Right atrium auricular region (tissue), 2 donors: ENCODE measurements around the gene ADGRG1. TPM values are rescaled to one million over a fixed set of nuclear protein-coding genes. Genes with fewer than 3 reads are reported as not detected.

ENCODE experiments used
- DNase-seq: peaks from one replicate; pipeline ENCODE4 v3.0.0-alpha.2; 2019; ENCODE audit warnings: low spot score
- H3K27ac ChIP-seq, 2 donors: fragments of 200-600 bp; sonication (generic); 1 replicate in 1 of 2; 2 replicates in 1 of 2; pipeline ENCODE4 v1.5.1; 2016 to 2019
- H3K27me3 ChIP-seq, 2 donors: fragments of 200-600 bp; sonication (generic); one replicate each; pipeline versions ENCODE4 v1.5.1 to v1.6.0; 2017 to 2019
- H3K36me3 ChIP-seq: fragments of 200-600 bp; sonication (generic); one replicate; pipeline ENCODE4 v1.5.1; 2016
- H3K4me1 ChIP-seq, 2 donors: fragments of 200-600 bp; sonication (generic); one replicate each; pipeline versions ENCODE4 v1.5.1 to v1.6.0; 2017 to 2019
- H3K4me3 ChIP-seq, 2 donors: fragments of 200-600 bp; sonication (generic); 1 replicate in 1 of 2; 2 replicates in 1 of 2; pipeline ENCODE4 v1.5.1; 2017 to 2019; ENCODE audit warnings: mild to moderate bottlenecking in 1 of 2, moderate library complexity in 1 of 2
- H3K9me3 ChIP-seq, 2 donors: fragments of 200-600 bp; sonication (generic); one replicate each; pipeline ENCODE4 v1.5.1; 2019
- total RNA-seq, 2 donors: library from RNA; depleted of rRNA; stranded (reverse); fragments of >200 nt; gene quantifications; one replicate each; pipeline ENCODE4 v1.1.0, GENCODE V29; 2016
- TF ChIP-seq, protein P1 (sequence below), 2 donors: fragments of 200-600 bp; sonication (generic); IDR thresholded peaks; one replicate each; pipeline ENCODE4 v1.5.1; 2019; ENCODE audit warnings: antibody characterized with exemption in 2 of 2

ADGRG1 gene
- total RNA-seq, 2 donors from 2014 or later = 12.6 to 25.5 TPM

GRCh38 chr16:57628783-57629293 is 408 bp downstream of the ADGRG1 start:
- H3K9me3 ChIP-seq = no peaks in the 10 kb centered on the region
- H3K27me3 ChIP-seq = no peaks in the 10 kb centered on the region
- DNase-seq = no peak
- H3K36me3 ChIP-seq = no peaks in the 10 kb centered on the region
- H3K4me1 ChIP-seq = peaks cover 0 to 50% of the 10 kb centered on the region in 2 donors
- TF ChIP-seq, protein P1, sequence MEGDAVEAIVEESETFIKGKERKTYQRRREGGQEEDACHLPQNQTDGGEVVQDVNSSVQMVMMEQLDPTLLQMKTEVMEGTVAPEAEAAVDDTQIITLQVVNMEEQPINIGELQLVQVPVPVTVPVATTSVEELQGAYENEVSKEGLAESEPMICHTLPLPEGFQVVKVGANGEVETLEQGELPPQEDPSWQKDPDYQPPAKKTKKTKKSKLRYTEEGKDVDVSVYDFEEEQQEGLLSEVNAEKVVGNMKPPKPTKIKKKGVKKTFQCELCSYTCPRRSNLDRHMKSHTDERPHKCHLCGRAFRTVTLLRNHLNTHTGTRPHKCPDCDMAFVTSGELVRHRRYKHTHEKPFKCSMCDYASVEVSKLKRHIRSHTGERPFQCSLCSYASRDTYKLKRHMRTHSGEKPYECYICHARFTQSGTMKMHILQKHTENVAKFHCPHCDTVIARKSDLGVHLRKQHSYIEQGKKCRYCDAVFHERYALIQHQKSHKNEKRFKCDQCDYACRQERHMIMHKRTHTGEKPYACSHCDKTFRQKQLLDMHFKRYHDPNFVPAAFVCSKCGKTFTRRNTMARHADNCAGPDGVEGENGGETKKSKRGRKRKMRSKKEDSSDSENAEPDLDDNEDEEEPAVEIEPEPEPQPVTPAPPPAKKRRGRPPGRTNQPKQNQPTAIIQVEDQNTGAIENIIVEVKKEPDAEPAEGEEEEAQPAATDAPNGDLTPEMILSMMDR (IDR thresholded peaks at IDR 0.05) = no peak
- H3K4me3 ChIP-seq = peak overlapping the region; percentile 31 to 43
- peak overlapping the region; percentile 43 to 78 for H3K27ac ChIP-seq

DNA sequence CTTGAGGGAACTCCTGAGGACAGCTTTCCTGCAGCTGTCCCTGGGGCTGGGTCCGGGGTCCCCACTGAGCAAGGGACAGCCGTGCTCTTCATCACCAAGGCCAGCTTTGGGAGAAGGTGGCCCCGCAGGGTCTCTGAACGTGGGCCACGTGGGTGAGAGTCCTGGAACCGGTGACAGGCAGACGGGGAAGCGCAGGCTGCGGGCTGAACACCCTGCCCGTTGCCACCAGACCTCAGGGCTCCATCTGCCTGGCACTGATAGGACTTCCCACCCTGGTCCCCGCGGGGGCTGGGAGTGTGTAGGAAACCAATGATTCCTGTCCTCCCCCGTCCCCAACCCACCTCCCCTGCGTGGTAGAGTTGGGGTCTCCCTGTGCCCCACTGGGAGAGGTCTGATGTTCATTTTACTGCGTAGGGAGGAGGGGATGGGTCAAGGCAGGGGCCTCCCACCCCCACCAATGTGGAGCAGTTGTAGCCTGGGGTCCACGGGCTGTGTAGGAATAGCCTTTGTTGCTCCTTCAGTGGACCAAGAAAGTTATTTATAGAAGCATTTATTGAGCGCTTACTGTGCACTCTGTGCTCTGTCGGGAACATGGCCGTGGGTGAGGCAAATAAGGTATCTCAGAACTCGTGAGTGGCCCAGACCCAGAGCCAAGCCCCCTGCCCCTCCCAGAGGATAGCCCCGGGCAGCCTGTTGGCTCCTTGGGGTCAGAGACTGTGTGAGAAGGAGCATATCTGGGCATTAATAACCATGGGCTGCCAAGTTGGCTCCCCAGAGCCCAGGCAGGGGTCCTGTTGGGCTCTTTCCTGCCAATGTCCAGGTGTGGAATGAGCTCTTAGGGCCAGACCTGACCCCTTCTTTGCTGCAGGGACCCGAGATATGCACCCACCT is 1.3 kb downstream of the ADGRG1 start:
- Histone ChIP-seq H3K27me3 (no peaks in the 10 kb centered on the region), H3K36me3 (no peaks in the 10 kb centered on the region), H3K9me3 (no peaks in the 10 kb centered on the region), H3K4me3 (peak overlapping the region; percentile 31 to 43), H3K27ac (peak overlapping the region; percentile 43 to 78), H3K4me1 (peaks cover 0 to 50% of the 10 kb centered on the region in 2 donors)
- TF ChIP-seq, protein P1 (IDR thresholded peaks at IDR 0.05) = no peak
- DNase-seq = no peak

DNA sequence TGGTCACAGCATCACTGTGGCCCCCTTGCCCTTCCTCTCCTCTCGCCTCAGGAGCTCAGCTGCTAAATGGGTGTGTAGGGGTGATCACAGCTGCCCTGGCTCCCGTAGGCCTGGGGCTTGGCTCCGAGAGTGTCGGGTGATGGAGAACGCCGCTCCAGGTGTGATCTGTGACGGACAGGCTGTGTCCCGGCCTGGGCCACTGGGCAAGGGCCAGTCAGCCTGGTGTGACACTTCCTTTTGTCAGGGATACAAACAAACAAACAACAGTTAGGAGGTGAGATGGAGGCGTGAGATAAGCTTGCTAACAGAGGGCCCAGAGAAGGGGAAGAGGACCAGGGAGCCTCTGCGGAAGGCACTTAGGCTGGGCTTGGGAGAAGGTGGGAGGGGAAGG is 2.0 kb downstream of the ADGRG1 start:
- Histone ChIP-seq H3K4me3 (peak overlapping the region; percentile 31 to 43), H3K9me3 (no peaks in the 10 kb centered on the region), H3K36me3 (no peaks in the 10 kb centered on the region), H3K4me1 (peaks cover 0 to 50% of the 10 kb centered on the region in 2 donors), H3K27ac (peak overlapping the region; percentile 43 to 78), H3K27me3 (no peaks in the 10 kb centered on the region)
- no peak for DNase-seq
- TF ChIP-seq, protein P1 (IDR thresholded peaks at IDR 0.05) = no peak

DNA sequence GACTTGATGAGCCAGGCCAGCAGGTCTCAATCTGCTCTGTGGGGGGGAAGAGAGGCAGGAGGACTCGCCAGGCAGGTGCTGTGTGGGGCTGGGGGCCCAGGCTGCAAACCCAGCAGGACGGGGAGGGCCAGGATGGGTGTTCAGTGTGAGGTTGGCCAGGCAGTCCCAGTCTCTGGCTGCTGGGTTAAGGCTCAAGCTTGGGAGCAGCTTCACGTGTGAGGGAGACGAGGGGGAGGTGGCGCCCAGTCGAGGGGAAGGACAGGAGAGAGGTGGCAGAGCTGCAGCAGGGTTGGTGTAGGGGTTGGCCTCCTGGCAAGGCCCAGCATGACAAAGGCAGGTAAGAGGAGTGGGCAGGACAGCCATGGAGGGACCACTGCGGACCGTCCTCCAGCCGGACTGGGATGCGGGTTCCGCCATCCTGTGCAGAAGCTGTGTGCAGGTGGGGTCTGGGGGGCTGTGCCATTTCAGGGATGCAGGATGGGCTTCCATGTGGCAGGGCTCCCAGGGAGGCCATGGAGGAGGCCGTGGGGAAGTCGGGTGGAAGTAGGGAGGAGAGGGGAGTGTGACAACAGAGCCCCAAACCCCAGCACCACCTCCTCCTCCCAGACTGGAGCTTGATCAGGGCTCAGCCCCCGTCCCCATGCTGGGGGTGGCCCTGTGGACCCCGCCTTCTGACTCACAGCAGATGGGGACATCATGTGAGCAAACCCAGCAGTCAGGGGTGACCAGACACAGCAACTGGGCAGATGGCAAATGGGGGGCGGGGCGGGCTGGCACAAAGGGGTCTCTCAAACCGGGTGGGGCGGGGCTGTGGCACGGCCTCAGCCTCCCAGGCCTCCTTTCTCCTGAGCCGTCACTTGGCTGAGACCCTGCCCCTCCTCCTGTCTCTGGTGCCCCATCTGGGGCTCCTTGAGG is 2.8 kb downstream of the ADGRG1 start:
- H3K27me3 ChIP-seq = no peaks in the 10 kb centered on the region
- peaks cover 0 to 56% of the 10 kb centered on the region in 2 donors for H3K4me1 ChIP-seq
- no peaks in the 10 kb centered on the region for H3K36me3 ChIP-seq
- H3K4me3 ChIP-seq = peak overlapping the region in 1 of 2 donors; percentile 43
- DNase-seq = no peak
- TF ChIP-seq, protein P1 (IDR thresholded peaks at IDR 0.05) = no peak
- no peaks in the 10 kb centered on the region for H3K9me3 ChIP-seq
- peak overlapping the region; percentile 32 to 78 for H3K27ac ChIP-seq

DNA sequence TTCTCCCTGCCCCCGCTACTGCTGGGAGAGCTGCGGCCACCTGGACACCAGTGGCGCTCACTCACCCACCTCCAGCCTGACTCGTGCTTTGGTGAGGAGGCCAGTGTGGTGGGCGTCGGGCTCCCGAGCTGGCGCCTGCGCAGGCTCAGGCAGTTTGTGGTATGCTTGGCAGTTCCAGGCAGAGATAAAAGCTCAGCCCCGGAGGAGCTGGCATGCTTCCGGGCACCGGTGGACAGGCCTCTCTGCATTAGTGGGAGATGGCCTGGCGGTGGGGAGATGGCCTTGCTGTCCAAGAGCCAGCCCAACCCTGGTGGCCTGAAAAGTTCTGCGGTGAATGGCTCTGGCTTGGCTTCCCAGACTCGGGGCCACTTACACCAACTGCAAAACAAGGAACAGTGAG is 4.1 kb downstream of the ADGRG1 start:
- DNase-seq = no peak

More for the DNA sequence above, 4.1 kb downstream of the ADGRG1 start:
- H3K4me3 ChIP-seq = no peak overlapping the region
- TF ChIP-seq, protein P1 (IDR thresholded peaks at IDR 0.05) = no peak
- H3K27ac ChIP-seq = peak overlapping the region; percentile 32 to 41
- no peaks in the 10 kb centered on the region for H3K36me3 ChIP-seq
- peaks cover 0 to 65% of the 10 kb centered on the region in 2 donors for H3K4me1 ChIP-seq
- no peaks in the 10 kb centered on the region for H3K27me3 ChIP-seq
- no peaks in the 10 kb centered on the region for H3K9me3 ChIP-seq
